Measurements from ENCODE around the gene LNP1. TPM values are rescaled to one million over a fixed set of nuclear protein-coding genes. Genes with fewer than 3 reads are reported as not detected.

LNP1 gene
- total and polyA plus RNA-seq, 2 of the 8 experiments (the other 6 are each of a cell fraction or from before 2014, with no cell fraction given), result 6.6 to 8.7 TPM

DNA sequence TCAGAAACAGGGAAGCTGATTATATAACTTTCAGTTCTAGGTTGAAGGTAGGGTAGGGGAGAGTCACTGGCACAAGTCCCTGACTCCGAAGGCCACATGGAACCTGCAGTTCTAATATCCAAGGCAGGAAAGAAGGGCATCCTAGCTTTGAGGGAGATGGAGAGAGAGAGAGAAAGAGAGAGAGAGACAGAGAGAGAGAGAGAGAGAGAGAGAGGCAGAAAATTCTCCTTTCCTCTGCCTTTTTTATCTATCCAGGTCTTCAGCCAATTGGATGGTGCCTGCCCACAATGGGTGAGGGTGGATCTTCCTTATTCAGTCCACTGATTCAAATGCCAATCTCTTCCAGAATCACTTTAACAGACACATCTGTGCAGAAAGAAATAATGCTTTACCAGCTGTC lies 55.4 kb downstream of the LNP1 start (continued):
- TF ChIP-seq, protein P1, sequence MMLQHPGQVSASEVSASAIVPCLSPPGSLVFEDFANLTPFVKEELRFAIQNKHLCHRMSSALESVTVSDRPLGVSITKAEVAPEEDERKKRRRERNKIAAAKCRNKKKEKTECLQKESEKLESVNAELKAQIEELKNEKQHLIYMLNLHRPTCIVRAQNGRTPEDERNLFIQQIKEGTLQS (IDR thresholded peaks at IDR 0.05; ENCODE audit: insufficient read depth, low read depth, low read length), result no peak
- no peak for TF ChIP-seq KDM1A (IDR thresholded peaks at IDR 0.05; ENCODE audit: borderline replicate concordance, low read length)
- no peak for TF ChIP-seq SIRT6 (IDR thresholded peaks at IDR 0.05; ENCODE audit: low read length)
- no peak for TF ChIP-seq HDAC6 (IDR thresholded peaks at IDR 0.05; ENCODE audit: low read depth, low read length)
- TF ChIP-seq, protein P2, sequence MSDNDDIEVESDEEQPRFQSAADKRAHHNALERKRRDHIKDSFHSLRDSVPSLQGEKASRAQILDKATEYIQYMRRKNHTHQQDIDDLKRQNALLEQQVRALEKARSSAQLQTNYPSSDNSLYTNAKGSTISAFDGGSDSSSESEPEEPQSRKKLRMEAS (IDR thresholded peaks at IDR 0.05), result no peak
- TF ChIP-seq POLR2AphosphoS5 (IDR thresholded peaks at IDR 0.05; ENCODE audit: low read depth, low read length), result no peak
